LNCaP clone FGC (cell line): ENCODE results near the gene SNTB2.

Experiments
- DNase-seq: peaks from one replicate; pipeline ENCODE4 v3.0.0-alpha.2; 2011; ENCODE audit warnings: low read depth
- H3K4me3 ChIP-seq: 2 replicates; pipeline ENCODE4 v1.5.1; 2011; ENCODE audit warnings: mild to moderate bottlenecking, low read depth, low read length, control low read depth
- CTCF ChIP-seq: IDR thresholded peaks from 2 replicates; pipeline ENCODE4 v1.5.1; 2012; ENCODE audit warnings: mild to moderate bottlenecking; ENCODE audit not compliant: control insufficient read depth, insufficient read depth; ENCODE audit errors: extremely low read depth

SNTB2 gene

DNA sequence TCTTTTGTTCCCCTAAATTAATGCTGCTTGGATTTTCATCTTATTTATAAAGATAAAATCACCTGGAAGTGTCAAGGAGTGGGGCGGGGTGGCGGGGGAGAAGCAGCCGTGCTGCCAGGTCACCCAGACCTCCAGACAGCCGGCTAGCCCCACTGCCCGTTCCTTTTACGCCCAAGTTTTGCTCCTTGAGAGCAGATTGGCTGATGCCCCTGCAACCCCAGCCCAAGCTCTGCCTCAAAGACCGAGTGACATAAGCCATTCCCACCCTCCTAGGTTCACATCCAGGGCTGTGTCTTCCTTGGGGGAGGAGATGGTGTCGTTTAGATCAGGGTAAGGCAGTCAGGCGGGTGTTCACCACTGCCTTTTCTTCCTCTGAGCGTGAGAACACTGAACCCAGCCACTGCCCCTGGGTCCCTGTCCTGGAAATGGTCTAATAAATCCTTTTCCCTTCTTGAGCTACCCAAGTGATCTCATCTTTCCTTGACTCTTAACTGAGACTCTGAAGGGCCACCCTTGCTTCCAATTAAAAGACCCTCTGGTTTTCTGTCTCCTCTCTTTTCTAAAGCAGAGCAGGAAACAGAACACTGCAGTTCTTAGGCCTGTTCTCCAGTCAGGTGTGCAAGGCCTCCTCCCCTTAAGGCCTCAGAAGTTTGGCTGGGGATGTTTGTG, 137.8 kb downstream of the SNTB2 start:
- no peak overlapping the region for H3K4me3 ChIP-seq
- no peak for DNase-seq
- TF ChIP-seq CTCF: no peak

DNA sequence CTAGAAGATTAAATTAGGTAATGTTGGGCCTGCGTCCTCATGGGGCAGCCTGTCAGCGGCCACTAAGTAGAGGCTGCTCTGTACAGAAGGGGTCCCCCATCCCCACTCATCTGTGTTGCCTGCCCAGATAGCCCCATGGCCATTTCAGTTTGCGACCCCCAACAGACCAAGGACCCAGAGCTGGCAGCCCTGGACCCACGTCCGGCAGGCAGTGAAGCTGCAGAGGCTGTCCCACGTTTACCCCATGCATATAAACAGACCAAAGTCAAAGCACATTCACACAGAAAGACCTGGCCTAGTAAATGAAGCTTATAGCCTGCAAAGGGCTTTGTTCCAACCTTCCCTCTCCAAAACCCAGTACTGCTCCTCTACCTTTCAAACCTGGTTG, 138.8 kb downstream of the SNTB2 start:
- DNase-seq: peak; percentile 26
- TF ChIP-seq CTCF: no peak
- H3K4me3 ChIP-seq: no peak overlapping the region

GRCh38 chr16:69326172-69326873, 139.4 kb downstream of the SNTB2 start:
- no peak for TF ChIP-seq CTCF
- no peak overlapping the region for H3K4me3 ChIP-seq
- DNase-seq: peak; percentile 77

GRCh38 chr16:69327585-69328310, 140.8 kb downstream of the SNTB2 start:
- H3K4me3 ChIP-seq: no peak overlapping the region; the same call in 1 of the 2 replicates
- DNase-seq: no peak
- TF ChIP-seq CTCF: no peak

GRCh38 chr16:69328854-69329316, 141.9 kb downstream of the SNTB2 start:
- no peak for DNase-seq
- peak overlapping the region; percentile 90 for H3K4me3 ChIP-seq

More at GRCh38 chr16:69328854-69329316, 141.9 kb downstream of the SNTB2 start:
- no peak for TF ChIP-seq CTCF
